Measurements from ENCODE around the gene DDAH1. TPM values are rescaled to one million over a fixed set of nuclear protein-coding genes. Genes with fewer than 3 reads are reported as not detected.

Gene DDAH1
- total and polyA plus RNA-seq, 9 donors: 3.3 to 32.3 (median 11.7) TPM

- TF ChIP-seq EP300 (IDR thresholded peaks at IDR 0.05): no peak
- TF ChIP-seq POLR2A (IDR thresholded peaks at IDR 0.05): no peak
- TF ChIP-seq, protein P1, sequence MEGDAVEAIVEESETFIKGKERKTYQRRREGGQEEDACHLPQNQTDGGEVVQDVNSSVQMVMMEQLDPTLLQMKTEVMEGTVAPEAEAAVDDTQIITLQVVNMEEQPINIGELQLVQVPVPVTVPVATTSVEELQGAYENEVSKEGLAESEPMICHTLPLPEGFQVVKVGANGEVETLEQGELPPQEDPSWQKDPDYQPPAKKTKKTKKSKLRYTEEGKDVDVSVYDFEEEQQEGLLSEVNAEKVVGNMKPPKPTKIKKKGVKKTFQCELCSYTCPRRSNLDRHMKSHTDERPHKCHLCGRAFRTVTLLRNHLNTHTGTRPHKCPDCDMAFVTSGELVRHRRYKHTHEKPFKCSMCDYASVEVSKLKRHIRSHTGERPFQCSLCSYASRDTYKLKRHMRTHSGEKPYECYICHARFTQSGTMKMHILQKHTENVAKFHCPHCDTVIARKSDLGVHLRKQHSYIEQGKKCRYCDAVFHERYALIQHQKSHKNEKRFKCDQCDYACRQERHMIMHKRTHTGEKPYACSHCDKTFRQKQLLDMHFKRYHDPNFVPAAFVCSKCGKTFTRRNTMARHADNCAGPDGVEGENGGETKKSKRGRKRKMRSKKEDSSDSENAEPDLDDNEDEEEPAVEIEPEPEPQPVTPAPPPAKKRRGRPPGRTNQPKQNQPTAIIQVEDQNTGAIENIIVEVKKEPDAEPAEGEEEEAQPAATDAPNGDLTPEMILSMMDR (IDR thresholded peaks at IDR 0.05): no peak
- peak in 3 of 5 donors; percentile 24 to 39 (median 26) for DNase-seq
- WGBS, 3 donors: 26 to 32% (median 27%) methylated on average over 11 of the region's 11 CpGs
These were observed 166.9 kb downstream of the DDAH1 start for GRCh38 chr1:85297855-85298629.

GRCh38 chr1:85297538-85297854 is 167.5 kb downstream of the DDAH1 start:
- intact Hi-C loops (cut with DNase I): no loop called here
- 10 to 26% (median 22%) methylated on average over 1 of the region's 1 CpG for WGBS, 3 donors
- no peaks in the 10 kb centered on the region for H3K9me3 ChIP-seq
- TF ChIP-seq POLR2A (IDR thresholded peaks at IDR 0.05) (no peak), EP300 (IDR thresholded peaks at IDR 0.05) (no peak)
- TF ChIP-seq, protein P1 (IDR thresholded peaks at IDR 0.05): no peak
- H3K27ac ChIP-seq: no peak overlapping the region
- peaks cover 13% of the 10 kb centered on the region for H3K4me1 ChIP-seq (ENCODE audit: insufficient read depth)
- no peak overlapping the region for H3K4me3 ChIP-seq
- H3K27me3 ChIP-seq: no peaks in the 10 kb centered on the region
- no peak for DNase-seq
- H3K36me3 ChIP-seq: no peaks in the 10 kb centered on the region

More at GRCh38 chr1:85297855-85298629, 166.9 kb downstream of the DDAH1 start:
- Histone ChIP-seq H3K9me3 (no peaks in the 10 kb centered on the region), H3K36me3 (no peaks in the 10 kb centered on the region), H3K4me3 (no peak overlapping the region), H3K4me1 (ENCODE audit: insufficient read depth) (peaks cover 13% of the 10 kb centered on the region), H3K27ac (peak overlapping the region in 1 of 2 donors; percentile 22), H3K27me3 (no peaks in the 10 kb centered on the region)
- intact Hi-C loops (cut with DNase I): no loop called here

DNA sequence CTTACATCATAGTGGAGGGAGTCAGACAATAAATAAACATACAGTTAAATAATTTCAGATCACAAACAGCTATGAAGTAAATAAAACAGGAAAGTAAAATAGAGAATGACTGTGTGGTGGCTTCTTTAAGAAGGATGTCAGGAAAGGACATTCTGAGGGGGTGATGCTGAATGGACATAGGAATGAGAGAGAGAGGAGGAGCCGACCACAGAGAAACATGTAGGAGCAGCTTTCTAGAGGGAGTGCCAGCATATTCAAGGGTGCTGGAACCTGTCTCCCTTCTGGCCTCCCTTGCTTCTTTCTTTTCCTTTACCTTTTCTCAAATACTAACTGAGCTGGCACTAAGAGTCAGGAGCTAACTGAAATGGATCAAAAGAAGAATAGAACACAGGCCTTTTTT is 168.0 kb downstream of the DDAH1 start:
- no peaks in the 10 kb centered on the region for H3K36me3 ChIP-seq
- no peaks in the 10 kb centered on the region for H3K27me3 ChIP-seq
- peaks cover 13% of the 10 kb centered on the region for H3K4me1 ChIP-seq (ENCODE audit: insufficient read depth)
- H3K9me3 ChIP-seq: no peaks in the 10 kb centered on the region
- H3K4me3 ChIP-seq: no peak overlapping the region
- WGBS, 3 donors: 19 to 38% (median 34%) methylated on average over 1 of the region's 1 CpG
- no peak for DNase-seq
- no peak overlapping the region for H3K27ac ChIP-seq
- TF ChIP-seq POLR2A (IDR thresholded peaks at IDR 0.05): no peak
- TF ChIP-seq, protein P1 (IDR thresholded peaks at IDR 0.05): no peak
- TF ChIP-seq EP300 (IDR thresholded peaks at IDR 0.05): no peak
- intact Hi-C loops (cut with DNase I): no loop called here

DNA sequence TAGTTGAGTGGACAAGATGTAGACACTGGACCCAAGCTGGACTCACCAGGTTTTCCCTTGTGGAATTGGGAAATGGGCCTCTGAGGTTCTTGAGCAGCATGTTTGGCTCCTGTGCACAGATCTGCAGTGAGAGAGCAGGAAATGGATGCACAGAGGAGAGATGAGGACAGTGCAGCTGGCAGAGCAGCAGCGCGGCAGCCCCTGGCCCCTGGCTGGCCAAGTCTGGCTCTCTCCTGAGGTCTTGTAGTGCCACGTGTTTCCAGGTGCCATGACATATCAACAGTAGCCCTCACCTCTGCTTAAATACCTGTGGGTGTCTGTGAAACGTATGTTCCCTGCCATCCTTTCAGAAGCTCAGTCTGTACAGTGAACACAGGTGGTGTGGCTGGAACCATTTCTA is 169.3 kb downstream of the DDAH1 start:
- no peaks in the 10 kb centered on the region for H3K9me3 ChIP-seq
- no peak overlapping the region for H3K4me3 ChIP-seq
- intact Hi-C loops (cut with DNase I): no loop called here
- H3K27me3 ChIP-seq: no peaks in the 10 kb centered on the region
- no peaks in the 10 kb centered on the region for H3K36me3 ChIP-seq
- WGBS, 3 donors: 76 to 85% (median 83%) methylated on average over 4 of the region's 4 CpGs
- DNase-seq: no peak
- TF ChIP-seq EP300 (IDR thresholded peaks at IDR 0.05) (no peak), POLR2A (IDR thresholded peaks at IDR 0.05) (no peak)
- TF ChIP-seq, protein P1 (IDR thresholded peaks at IDR 0.05): no peak
- H3K27ac ChIP-seq: no peak overlapping the region
- H3K4me1 ChIP-seq (ENCODE audit: insufficient read depth): peaks cover 13% of the 10 kb centered on the region

All from ovary (tissue), 9 donors.